Neural crest cell (in vitro differentiated cells): ENCODE data around the gene PLXDC2. TPM values are rescaled to one million over a fixed set of nuclear protein-coding genes. Genes with fewer than 3 reads are reported as not detected.

Experiments used
- DNase-seq: peaks from one replicate; pipeline ENCODE4 v3.0.0; 2021; ENCODE audit warnings: low read depth, mixed read lengths, low spot score
- H3K27ac Mint-ChIP-seq: one replicate; pipeline ENCODE4 v1.8.0; 2021; ENCODE audit warnings: mild to moderate bottlenecking, mixed read lengths; ENCODE audit not compliant: unreplicated experiment
- H3K27me3 Mint-ChIP-seq: 2 replicates; pipeline ENCODE4 v1.8.0; 2021; ENCODE audit warnings: low read depth, mild to moderate bottlenecking, mixed read lengths
- H3K36me3 Mint-ChIP-seq: 2 replicates; pipeline ENCODE4 v1.8.0; 2021; ENCODE audit warnings: low read depth, mild to moderate bottlenecking, mixed read lengths
- H3K4me1 Mint-ChIP-seq: 2 replicates; pipeline ENCODE4 v1.8.0; 2021; ENCODE audit warnings: mixed read lengths
- H3K4me3 Mint-ChIP-seq: one replicate; pipeline ENCODE4 v1.8.0; 2021; ENCODE audit warnings: mild to moderate bottlenecking, mixed read lengths
- H3K9me3 Mint-ChIP-seq: 2 replicates; pipeline ENCODE4 v1.8.0; 2021; ENCODE audit warnings: mixed read lengths
- CTCF ChIP-seq: fragments of 200-600 bp; sonication (generic); conservative IDR thresholded peaks from 2 replicates; pipeline ENCODE4 v1.5.0; 2021; ENCODE audit warnings: antibody characterized with exemption, mild to moderate bottlenecking
- total RNA-seq: library from RNA; stranded (reverse); gene quantifications from 2 replicates; pipeline ENCODE4 v1.2.1, GENCODE V29; 2021

The PLXDC2 gene
- total RNA-seq, 1 donor from 2014 or later, result 4.0 TPM

DNA sequence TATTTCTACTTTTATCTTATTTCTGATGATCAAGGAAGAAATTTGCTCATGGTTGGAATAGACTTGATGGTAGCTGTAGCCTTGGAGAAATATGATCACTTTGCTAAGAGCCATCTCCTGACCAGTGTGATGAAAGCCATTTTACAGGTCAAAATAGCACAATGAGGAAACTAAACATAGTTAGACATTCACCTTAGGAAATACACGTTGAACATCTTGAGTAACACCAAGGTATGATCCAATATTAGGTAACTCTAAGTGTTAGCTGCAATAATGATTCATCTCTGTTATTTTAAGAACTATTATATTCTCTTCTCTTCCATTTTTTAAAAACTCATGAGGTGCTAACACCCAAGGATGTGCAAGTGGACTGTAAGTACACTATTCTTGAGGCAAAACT, 328.0 kb downstream of the PLXDC2 start:
- H3K4me3 Mint-ChIP-seq, result no peak overlapping the region
- H3K36me3 Mint-ChIP-seq, result no peaks in the 10 kb centered on the region
- no peaks in the 10 kb centered on the region for H3K27me3 Mint-ChIP-seq
- no peaks in the 10 kb centered on the region for H3K9me3 Mint-ChIP-seq
- no peak for TF ChIP-seq CTCF
- DNase-seq, result no peak
- no peak overlapping the region for H3K27ac Mint-ChIP-seq
- peaks cover 15% of the 10 kb centered on the region for H3K4me1 Mint-ChIP-seq

DNA sequence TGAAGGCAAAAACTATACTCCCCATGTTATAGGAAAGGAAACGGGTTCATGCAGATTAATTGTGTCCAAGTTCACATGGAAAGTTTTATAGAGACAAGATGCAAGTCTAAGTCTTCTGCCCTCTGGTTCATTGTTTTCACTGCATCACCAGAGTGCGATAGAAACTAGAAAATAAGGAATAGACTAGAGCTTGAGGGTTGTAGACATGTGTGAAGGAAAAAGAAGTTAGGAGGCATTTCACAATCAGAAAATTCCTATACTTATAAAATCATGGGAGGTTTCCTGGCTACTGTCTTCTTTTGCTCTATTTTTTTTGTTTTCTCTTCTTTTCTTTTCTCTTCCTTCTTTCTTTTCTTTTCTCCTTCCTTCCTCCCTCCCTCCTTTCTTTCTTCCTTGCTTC, 329.8 kb downstream of the PLXDC2 start:
- H3K4me3 Mint-ChIP-seq, result no peak overlapping the region
- no peaks in the 10 kb centered on the region for H3K27me3 Mint-ChIP-seq
- H3K9me3 Mint-ChIP-seq, result no peaks in the 10 kb centered on the region
- TF ChIP-seq CTCF, result no peak
- no peaks in the 10 kb centered on the region for H3K36me3 Mint-ChIP-seq
- peaks cover 15% of the 10 kb centered on the region for H3K4me1 Mint-ChIP-seq
- DNase-seq, result no peak
- H3K27ac Mint-ChIP-seq, result no peak overlapping the region

- peaks cover 15% of the 10 kb centered on the region for H3K4me1 Mint-ChIP-seq
- TF ChIP-seq CTCF, result no peak
- no peak for DNase-seq
- no peaks in the 10 kb centered on the region for H3K36me3 Mint-ChIP-seq
- H3K27ac Mint-ChIP-seq, result no peak overlapping the region
- H3K27me3 Mint-ChIP-seq, result no peaks in the 10 kb centered on the region
- no peaks in the 10 kb centered on the region for H3K9me3 Mint-ChIP-seq
- no peak overlapping the region for H3K4me3 Mint-ChIP-seq
Observed at GRCh38 chr10:20147684-20148083, 331.5 kb downstream of the PLXDC2 start.

GRCh38 chr10:20156511-20156910, 340.3 kb downstream of the PLXDC2 start:
- H3K36me3 Mint-ChIP-seq, result no peaks in the 10 kb centered on the region
- no peaks in the 10 kb centered on the region for H3K27me3 Mint-ChIP-seq
- H3K4me1 Mint-ChIP-seq, result peaks cover 27% of the 10 kb centered on the region
- peak overlapping the region; percentile 38 for H3K27ac Mint-ChIP-seq
- H3K4me3 Mint-ChIP-seq, result no peak overlapping the region
- no peak for TF ChIP-seq CTCF
- no peak for DNase-seq
- H3K9me3 Mint-ChIP-seq, result no peaks in the 10 kb centered on the region

DNA sequence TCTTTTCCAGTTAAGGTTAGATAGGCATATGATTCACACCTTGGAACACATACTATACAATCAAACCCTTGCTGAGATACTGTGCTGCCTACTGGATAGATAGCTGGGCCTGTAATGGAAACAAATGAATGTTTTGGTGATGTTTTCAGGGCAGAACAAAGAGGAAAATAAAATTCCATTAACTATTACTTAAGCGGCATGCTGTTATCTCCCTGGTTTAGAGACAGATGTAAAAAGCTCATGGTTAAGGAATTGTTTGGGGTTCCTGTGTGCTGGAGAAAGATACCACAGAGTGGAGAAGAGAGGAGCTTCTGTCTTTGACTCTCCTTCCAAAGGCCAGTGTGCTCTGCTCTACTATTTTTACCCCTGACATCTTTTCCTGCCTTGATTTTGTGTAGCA, 341.1 kb downstream of the PLXDC2 start:
- no peaks in the 10 kb centered on the region for H3K27me3 Mint-ChIP-seq
- peaks cover 30% of the 10 kb centered on the region for H3K4me1 Mint-ChIP-seq
- no peaks in the 10 kb centered on the region for H3K36me3 Mint-ChIP-seq
- H3K9me3 Mint-ChIP-seq, result no peaks in the 10 kb centered on the region
- H3K4me3 Mint-ChIP-seq, result no peak overlapping the region
- no peak overlapping the region for H3K27ac Mint-ChIP-seq
- TF ChIP-seq CTCF, result no peak
- DNase-seq, result no peak

GRCh38 chr10:20158086-20158485, 341.9 kb downstream of the PLXDC2 start:
- H3K27ac Mint-ChIP-seq, result no peak overlapping the region

More at GRCh38 chr10:20158086-20158485, 341.9 kb downstream of the PLXDC2 start:
- no peak for DNase-seq
- H3K4me3 Mint-ChIP-seq, result peak overlapping the region; percentile 23
- peaks cover 30% of the 10 kb centered on the region for H3K4me1 Mint-ChIP-seq
- H3K9me3 Mint-ChIP-seq, result no peaks in the 10 kb centered on the region
- H3K36me3 Mint-ChIP-seq, result no peaks in the 10 kb centered on the region
- no peaks in the 10 kb centered on the region for H3K27me3 Mint-ChIP-seq
- no peak for TF ChIP-seq CTCF
